SK-N-MC (cell line): ENCODE data around the gene FKBP4.

Experiments
- DNase-seq: peaks from one replicate; pipeline ENCODE4 v3.0.0-alpha.2; 2011; ENCODE audit warnings: low read depth, low spot score
- H3K27ac ChIP-seq: fragments of 200-600 bp; sonication (generic); 2 replicates; pipeline ENCODE4 v1.5.1; 2016; ENCODE audit warnings: mixed run types
- H3K36me3 ChIP-seq: fragments of 200-600 bp; sonication (generic); 2 replicates; pipeline ENCODE4 v1.6.1; 2017; ENCODE audit warnings: antibody characterized with exemption, low read length, mixed read lengths; ENCODE audit not compliant: insufficient read depth
- H3K4me3 ChIP-seq: fragments of 200-600 bp; sonication (generic); 2 replicates; pipeline ENCODE4 v1.5.1; 2016
- H3K9ac ChIP-seq: fragments of 200-600 bp; sonication (generic); 2 replicates; pipeline ENCODE4 v1.8.0; 2017; ENCODE audit warnings: mixed run types, mixed read lengths; ENCODE audit not compliant: insufficient read length
- H3K9me3 ChIP-seq: fragments of 200-600 bp; sonication (generic); 2 replicates; pipeline ENCODE4 v1.6.1; 2017; ENCODE audit warnings: low read depth, mild to moderate bottlenecking, antibody characterized with exemption, low read length, moderate library complexity, mixed read lengths
- EZH2 ChIP-seq: fragments of 200-600 bp; sonication (generic); IDR thresholded peaks from one replicate; pipeline ENCODE4 v1.6.1; 2017; ENCODE audit warnings: antibody characterized with exemption
- FOXP2 ChIP-seq: optimal IDR thresholded peaks from 2 replicates; pipeline ENCODE3; 2011; ENCODE audit warnings: mild to moderate bottlenecking, moderate library complexity; ENCODE audit not compliant: insufficient read depth; ENCODE audit errors: extremely low read length, control extremely low read depth
- POLR2AphosphoS5 ChIP-seq: IDR thresholded peaks from 2 replicates; pipeline ENCODE4 v1.6.1; 2012; ENCODE audit warnings: mild to moderate bottlenecking, low read depth, low read length, borderline replicate concordance

The FKBP4 gene

GRCh38 chr12:2794736-2795289 lies at the start of gene FKBP4:
TSS of gene FKBP4 (plus strand) at chr12:2794970. CDS start at chr12:2795140, 170 bp downstream.
- Histone ChIP-seq H3K27ac (no peak within 1 kb of the TSS), H3K9me3 (no peaks in the 10 kb centered on the region), H3K9ac (peak within 1 kb of the TSS; percentile 79), H3K36me3 (peaks cover 37% of the 10 kb centered on the region), H3K4me3 (peak within 1 kb of the TSS; percentile 92)
- no peak for DNase-seq
- TF ChIP-seq POLR2AphosphoS5, result peak; percentile 78; the same call in 1 of the 2 replicates
- no peak for TF ChIP-seq EZH2
- TF ChIP-seq FOXP2, result peak; percentile 49

DNA sequence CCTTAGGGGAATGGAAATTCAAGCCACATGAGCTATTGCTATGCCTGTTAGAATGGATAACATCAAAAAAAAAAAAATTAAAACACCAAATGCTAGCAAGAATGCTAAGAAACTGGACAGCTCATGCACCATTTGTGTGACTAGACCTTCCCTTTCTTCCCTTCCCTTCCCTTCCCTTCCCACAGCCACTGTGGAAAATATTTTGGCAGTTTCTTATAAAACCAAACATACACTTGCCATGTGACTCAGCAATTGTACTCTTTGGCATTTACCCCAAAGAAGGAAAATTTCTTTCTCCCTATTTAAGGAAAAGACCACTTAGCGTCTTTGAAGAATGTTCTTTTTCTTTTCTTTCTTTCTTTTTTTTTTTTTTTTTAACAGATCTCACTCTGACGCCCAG lies 49.1 kb upstream of the FKBP4 start:
- Histone ChIP-seq H3K4me3 (no peak overlapping the region), H3K36me3 (no peaks in the 10 kb centered on the region), H3K27ac (no peak overlapping the region), H3K9me3 (no peaks in the 10 kb centered on the region), H3K9ac (no peak overlapping the region)
- DNase-seq, result no peak
- TF ChIP-seq POLR2AphosphoS5, result no peak
- no peak for TF ChIP-seq FOXP2
- TF ChIP-seq EZH2, result no peak

GRCh38 chr12:2749580-2749979 lies 45.2 kb upstream of the FKBP4 start:
- H3K27ac ChIP-seq, result no peak overlapping the region
- H3K9ac ChIP-seq, result no peak overlapping the region
- H3K4me3 ChIP-seq, result no peak overlapping the region
- no peaks in the 10 kb centered on the region for H3K36me3 ChIP-seq
- H3K9me3 ChIP-seq, result no peaks in the 10 kb centered on the region
- TF ChIP-seq FOXP2 (no peak), EZH2 (no peak), POLR2AphosphoS5 (no peak)
- no peak for DNase-seq

DNA sequence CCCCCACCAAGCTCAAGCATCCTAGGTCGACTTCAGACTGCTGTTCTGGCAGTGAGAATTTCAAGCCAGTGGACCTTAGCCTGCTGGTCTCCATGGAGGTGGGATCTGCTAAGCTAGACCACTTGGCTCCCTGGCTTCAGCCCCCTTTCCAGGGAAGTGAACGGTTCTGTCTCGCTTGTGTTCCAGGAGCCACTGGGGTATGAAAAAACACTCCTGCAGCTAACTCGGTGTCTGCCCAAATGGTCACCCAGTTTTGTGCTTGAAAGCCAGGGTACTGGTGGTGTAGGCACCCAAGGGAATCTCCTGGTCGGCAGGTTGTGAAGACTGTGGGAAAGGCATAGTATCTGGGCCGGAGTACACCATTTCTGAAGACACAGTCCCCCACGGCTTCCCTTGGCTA lies 44.6 kb upstream of the FKBP4 start:
- no peaks in the 10 kb centered on the region for H3K36me3 ChIP-seq
- no peak for DNase-seq
- H3K27ac ChIP-seq, result no peak overlapping the region
- no peak for TF ChIP-seq POLR2AphosphoS5
- no peak for TF ChIP-seq FOXP2
- TF ChIP-seq EZH2, result no peak
- no peak overlapping the region for H3K4me3 ChIP-seq
- no peaks in the 10 kb centered on the region for H3K9me3 ChIP-seq
- no peak overlapping the region for H3K9ac ChIP-seq

DNA sequence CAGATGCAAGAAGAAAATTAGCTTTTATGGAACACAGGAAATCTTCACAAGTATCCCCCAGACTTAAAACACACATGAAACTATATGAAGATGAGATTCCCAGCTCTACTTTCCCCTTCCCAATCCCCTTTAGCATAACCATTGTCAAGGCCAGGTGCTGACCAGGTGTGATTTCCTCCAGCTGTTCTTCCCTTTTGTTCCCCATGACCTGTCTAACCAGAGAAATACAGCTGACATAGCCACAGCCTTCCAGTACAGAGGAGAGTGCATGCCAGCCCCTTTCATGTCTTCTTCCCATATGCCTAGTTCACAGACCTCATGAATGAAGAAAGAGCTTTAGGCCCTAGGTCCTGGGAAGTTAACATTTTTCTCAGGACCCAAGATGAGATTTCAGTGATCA lies 43.5 kb upstream of the FKBP4 start:
- Histone ChIP-seq H3K27ac (no peak overlapping the region), H3K36me3 (no peaks in the 10 kb centered on the region)
- no peak for TF ChIP-seq EZH2

DNA sequence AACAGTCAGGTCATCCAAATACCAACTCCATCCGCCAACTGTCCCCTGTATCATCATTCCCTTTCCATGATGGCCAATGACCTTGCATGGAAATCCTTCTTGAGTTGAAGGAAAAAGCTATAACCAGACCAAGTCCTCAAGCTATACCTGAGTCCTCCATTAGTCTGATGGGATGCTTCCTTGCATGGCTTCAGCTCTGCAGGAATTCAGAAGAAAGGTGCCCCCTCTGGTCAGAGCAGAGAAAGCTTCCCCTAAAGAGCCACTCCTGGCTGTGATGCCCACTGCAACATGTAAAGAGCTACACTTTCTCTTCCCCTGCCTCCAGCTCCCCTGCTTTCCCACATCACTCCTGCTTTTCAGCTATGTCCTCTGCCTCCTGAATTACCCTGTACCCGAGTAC lies 43.1 kb upstream of the FKBP4 start:
- H3K4me3 ChIP-seq, result no peak overlapping the region
- H3K27ac ChIP-seq, result no peak overlapping the region
- TF ChIP-seq POLR2AphosphoS5 (no peak), EZH2 (no peak), FOXP2 (no peak)
- no peak for DNase-seq
- H3K36me3 ChIP-seq, result no peaks in the 10 kb centered on the region
- no peak overlapping the region for H3K9ac ChIP-seq
- H3K9me3 ChIP-seq, result no peaks in the 10 kb centered on the region

More for the DNA sequence above, 43.5 kb upstream of the FKBP4 start:
- DNase-seq, result no peak
- H3K4me3 ChIP-seq, result no peak overlapping the region
- no peak overlapping the region for H3K9ac ChIP-seq
- no peaks in the 10 kb centered on the region for H3K9me3 ChIP-seq

DNA sequence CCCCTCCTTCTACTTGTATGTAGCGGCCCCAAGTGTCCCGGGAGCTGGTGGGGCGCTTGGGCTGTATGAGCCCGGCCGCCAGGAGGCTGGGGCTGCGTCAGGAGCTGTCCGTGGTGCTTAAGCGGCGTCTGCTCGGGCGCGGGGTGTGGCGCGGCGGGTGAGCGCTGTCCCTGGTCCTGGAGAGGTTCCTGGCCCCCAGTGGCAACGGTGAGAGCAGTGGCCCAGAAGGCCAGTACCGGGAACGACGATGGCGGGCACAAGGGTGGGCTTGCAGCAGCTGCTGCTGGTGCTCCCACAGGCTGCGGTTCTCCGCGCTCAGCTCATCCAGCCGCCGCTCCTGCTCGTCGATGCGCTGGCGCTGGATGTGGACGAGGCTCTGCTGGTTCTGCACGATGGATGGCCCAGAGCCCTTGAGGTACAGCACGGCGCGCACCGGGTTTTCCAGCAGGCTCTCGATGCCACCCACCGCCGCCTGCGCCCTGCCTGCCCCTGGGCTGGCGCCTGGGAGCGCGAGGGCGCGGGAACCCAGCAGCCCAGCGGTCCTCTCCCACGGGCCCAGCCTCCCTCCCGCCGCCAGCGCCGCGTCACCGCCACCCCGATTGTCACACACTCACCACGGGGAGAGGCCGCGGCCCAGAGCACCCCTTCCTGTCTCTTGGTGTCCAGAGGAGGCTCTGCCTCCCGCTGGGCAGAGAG lies 41.9 kb upstream of the FKBP4 start:
- TF ChIP-seq EZH2 (no peak), POLR2AphosphoS5 (no peak), FOXP2 (peak; percentile 88)
- H3K4me3 ChIP-seq, result no peak overlapping the region
- H3K9me3 ChIP-seq, result no peaks in the 10 kb centered on the region
- no peak overlapping the region for H3K9ac ChIP-seq
- no peak overlapping the region for H3K27ac ChIP-seq
- no peaks in the 10 kb centered on the region for H3K36me3 ChIP-seq
- DNase-seq, result no peak

DNA sequence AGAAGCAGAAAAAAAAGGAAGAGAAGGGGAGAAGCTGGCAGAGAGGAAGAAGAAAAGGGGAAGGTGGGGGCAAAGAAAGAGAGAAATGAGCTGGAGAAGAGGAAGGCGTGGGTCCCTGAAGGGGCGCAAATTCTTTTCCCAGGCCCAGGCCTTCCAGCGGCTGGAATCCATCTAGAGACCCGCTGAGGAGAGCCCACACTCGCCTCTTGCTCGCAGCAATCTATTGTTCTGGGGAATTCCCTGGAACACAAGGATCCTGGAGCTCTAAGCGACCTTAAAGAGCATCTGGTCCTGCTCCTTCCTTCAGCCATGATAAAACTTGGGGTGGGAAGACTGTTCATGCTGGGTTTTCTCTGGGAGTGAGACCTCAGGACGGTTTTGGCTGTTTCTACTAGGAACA lies 41.2 kb upstream of the FKBP4 start:
- no peak overlapping the region for H3K4me3 ChIP-seq
- H3K9me3 ChIP-seq, result no peaks in the 10 kb centered on the region
- DNase-seq, result no peak
- H3K27ac ChIP-seq, result no peak overlapping the region
- no peak overlapping the region for H3K9ac ChIP-seq
- no peaks in the 10 kb centered on the region for H3K36me3 ChIP-seq
- TF ChIP-seq POLR2AphosphoS5 (no peak), EZH2 (no peak), FOXP2 (no peak)

- TF ChIP-seq EZH2 (no peak), POLR2AphosphoS5 (no peak), FOXP2 (no peak)
- H3K9ac ChIP-seq, result no peak overlapping the region
- no peaks in the 10 kb centered on the region for H3K36me3 ChIP-seq
- no peak overlapping the region for H3K4me3 ChIP-seq
- no peak overlapping the region for H3K27ac ChIP-seq
- no peak for DNase-seq
- no peaks in the 10 kb centered on the region for H3K9me3 ChIP-seq
These were observed 40.6 kb upstream of the FKBP4 start for GRCh38 chr12:2754208-2754607.
